Subcutaneous adipose tissue (tissue), 4 donors: ENCODE data around the gene GATAD2A. TPM values are rescaled to one million over a fixed set of nuclear protein-coding genes. Genes with fewer than 3 reads are reported as not detected.

Source experiments
- CTCF ChIP-seq: fragments of 450-650 bp; IDR thresholded peaks from one replicate; pipeline ENCODE4 v1.5.1; 2016; ENCODE audit warnings: low read depth, mild to moderate bottlenecking, control low read depth, antibody characterized with exemption, moderate library complexity
- total RNA-seq, 4 donors: library from RNA; depleted of rRNA; stranded (reverse); fragments of >200 nt; gene quantifications; one replicate each; pipeline ENCODE4 v1.1.0, GENCODE V29; 2016

Gene GATAD2A
- total RNA-seq, 4 donors from 2014 or later: 24.0 to 32.0 (median 28.9) TPM

DNA sequence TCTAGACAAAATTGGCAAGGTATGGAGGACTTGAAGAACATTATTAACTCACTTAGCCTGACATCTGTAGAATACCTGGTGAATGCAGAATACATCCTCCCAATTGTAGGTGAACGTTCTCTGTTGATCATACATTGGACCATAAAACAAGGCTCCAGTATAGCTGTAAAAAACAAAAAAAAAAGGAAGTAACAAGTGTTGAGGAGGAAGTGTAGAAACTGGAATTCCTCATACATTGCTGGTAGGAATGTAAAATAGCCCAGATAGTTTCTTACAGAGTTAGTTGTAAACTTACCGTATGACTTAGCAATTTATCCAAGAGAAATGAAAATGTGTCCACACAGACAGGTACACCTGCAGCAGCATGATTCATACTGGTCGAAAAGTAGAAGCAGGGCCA, 65.1 kb downstream of the GATAD2A start:
- TF ChIP-seq CTCF: no peak

DNA sequence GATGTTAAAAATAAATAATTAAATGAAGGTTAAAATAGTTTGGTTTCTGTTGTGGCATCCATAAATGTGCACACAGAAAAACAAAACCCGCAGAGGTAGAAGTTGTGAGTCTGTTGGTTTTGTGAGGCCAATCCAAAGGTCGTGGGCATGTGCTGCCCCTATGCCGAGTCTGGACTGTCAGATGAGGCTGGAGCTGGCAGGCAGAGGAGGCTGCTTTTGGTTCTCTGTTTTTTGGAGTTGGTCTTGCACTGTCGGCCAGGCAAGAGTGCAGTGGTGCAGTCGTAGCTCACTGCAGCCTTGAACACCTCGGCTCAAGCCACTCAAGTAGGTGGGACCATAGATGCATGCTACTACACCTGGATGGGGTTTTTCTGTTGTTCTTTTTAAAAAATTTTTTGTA, 66.2 kb downstream of the GATAD2A start:
- no peak for TF ChIP-seq CTCF

DNA sequence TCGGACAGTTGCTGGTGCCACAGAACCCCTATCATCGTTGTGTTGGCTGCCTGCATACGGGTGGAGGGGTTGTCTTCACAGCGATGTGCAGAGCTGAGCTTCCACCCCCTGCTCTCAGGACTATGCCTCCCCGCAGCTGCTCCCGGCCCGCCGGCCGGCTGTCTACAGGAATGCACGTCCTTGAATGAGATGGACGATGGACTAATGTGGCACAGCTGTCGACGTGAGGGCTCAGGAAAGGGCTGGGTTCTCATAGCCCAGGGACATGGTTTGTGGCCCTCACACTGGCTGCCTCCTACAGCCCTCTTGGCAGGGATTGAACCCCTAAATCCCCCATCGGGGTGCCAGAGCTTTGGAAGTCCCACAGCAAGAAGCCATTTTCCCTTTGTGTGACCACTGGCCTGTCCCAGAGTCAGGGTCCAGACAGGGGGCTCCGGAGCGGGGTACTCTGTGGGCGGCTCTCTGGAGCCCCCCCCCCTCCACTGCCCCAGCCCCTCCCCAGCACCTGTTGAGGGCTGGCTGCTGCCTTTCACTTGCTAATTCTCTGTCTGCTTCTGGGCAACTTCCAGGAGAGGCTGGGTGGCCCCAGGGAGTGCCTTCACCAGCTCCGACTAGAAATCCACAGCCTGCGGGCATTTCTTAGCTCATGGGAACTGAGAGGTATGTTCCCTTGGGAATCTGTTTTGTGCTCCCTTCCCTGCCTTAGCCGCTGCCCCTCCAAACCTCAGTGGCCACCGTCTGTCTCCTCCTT, 69.7 kb downstream of the GATAD2A start:
- no peak for TF ChIP-seq CTCF

DNA sequence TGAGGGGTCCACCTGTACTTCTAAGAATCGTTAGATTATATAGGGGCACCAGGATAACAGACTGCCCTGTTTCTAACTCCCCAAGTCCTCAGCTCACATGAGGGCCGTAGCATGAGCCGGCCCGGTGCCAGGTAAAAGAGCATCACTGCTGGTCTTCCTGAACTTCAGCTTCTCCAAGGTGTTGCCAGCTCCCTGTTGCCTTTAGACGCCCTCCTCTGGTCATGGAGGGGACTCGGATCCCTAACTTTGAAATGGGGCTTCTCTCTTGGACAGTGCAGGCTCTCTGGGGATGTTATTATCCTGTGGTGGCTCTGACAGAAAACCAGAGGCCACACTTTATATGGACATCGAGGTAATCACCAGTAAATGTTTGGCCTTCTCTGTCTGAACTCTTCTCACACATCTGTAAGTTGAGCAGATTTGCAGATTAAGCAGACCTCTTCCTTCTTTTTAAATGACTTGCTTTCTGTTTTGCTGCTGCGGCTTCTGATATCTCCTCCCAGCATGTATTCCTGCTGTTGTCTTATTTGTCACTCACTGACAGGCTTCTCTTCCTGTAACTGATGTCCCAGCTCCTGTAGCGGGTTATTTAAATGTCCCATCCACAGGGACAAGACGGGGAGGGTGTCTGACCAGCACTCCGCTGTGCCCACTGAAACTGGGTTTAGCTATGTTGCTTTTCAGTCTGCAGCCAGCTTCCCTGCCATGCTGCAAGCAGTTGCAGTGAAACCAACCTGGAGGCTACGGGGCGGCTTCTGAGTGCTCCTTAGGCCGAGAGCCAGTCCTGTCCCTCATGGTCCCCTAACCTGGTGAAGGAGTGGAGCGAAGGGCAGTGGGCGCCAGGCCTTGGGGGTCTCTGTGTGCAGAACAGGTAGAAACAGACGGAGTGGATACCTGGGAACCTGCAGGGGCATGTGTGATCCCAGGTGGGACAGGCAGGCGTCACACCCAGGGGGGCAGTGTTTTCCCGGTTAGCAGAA, 70.7 kb downstream of the GATAD2A start:
- TF ChIP-seq CTCF: no peak

DNA sequence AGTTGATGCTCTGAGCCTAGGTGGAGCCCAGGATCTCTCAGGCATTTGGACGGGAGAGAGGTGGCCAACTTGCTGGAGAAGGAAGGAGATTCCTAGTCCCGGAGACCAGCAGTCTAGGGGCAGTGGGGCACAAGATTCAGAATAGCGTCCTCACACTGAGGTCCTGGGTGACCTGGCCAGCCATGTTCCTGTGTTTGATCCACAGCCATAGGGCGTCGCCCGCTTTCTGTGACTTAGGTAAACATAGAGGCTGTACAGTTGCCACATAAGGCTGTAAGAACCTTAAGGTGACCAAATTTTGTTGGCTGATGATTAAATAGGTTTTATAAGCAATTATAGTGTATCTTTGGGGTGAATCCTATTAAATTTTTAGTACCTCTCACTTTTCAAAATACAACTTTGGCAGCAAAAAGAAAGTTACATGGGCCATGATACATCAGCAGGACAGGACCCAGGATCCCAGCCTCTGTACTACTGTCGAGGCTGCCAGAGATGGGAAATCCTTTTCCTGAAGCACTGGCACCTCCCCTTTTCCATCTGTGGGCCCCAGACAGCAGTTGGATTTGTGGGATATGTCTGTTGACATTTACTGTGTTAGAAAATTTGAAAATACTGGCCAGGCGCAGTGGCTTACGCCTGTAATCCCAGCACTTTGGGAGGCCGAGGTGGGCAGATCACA, 72.4 kb downstream of the GATAD2A start:
- no peak for TF ChIP-seq CTCF

GRCh38 chr19:19480688-19481087, 75.2 kb downstream of the GATAD2A start:
- TF ChIP-seq CTCF: no peak
